HG03565 (cell line): ENCODE data around the gene CATSPER4.

ENCODE experiments used
- ATAC-seq: cut with Tn5 transposase; IDR thresholded peaks from one replicate; pipeline ENCODE4 v1.9.1; 2021; ENCODE audit warnings: mild to moderate bottlenecking, moderate library complexity; ENCODE audit not compliant: unreplicated experiment

Gene CATSPER4

GRCh38 chr1:26190373-26190987 lies at the start of gene CATSPER4:
Gene CATSPER4, plus strand, starts transcription at chr1:26190602. Its CDS starts 26 bp downstream, at chr1:26190628.
- no peak for ATAC-seq

GRCh38 chr1:26142159-26142558 lies 48.2 kb upstream of the CATSPER4 start:
- no peak for ATAC-seq

GRCh38 chr1:26145041-26145959 lies 45.1 kb upstream of the CATSPER4 start:
- ATAC-seq = no peak

GRCh38 chr1:26145960-26146294 lies 44.5 kb upstream of the CATSPER4 start:
- no peak for ATAC-seq

GRCh38 chr1:26148887-26149286 lies 41.5 kb upstream of the CATSPER4 start:
- ATAC-seq = no peak

- ATAC-seq = no peak
Measured at GRCh38 chr1:26153966-26154532, 36.4 kb upstream of the CATSPER4 start.

GRCh38 chr1:26154750-26155149 lies 35.7 kb upstream of the CATSPER4 start:
- no peak for ATAC-seq

- ATAC-seq = no peak
Measured at GRCh38 chr1:26155370-26156284, 34.8 kb upstream of the CATSPER4 start.

- ATAC-seq = no peak
Measured at GRCh38 chr1:26156285-26157038, 33.9 kb upstream of the CATSPER4 start.

- no peak for ATAC-seq
Measured at GRCh38 chr1:26158271-26158907, 32.0 kb upstream of the CATSPER4 start.

- ATAC-seq = no peak
Measured at GRCh38 chr1:26158908-26159742, 31.3 kb upstream of the CATSPER4 start, which contains the start of gene FAM110D. Gene FAM110D, plus strand, starts transcription at chr1:26159079. Its CDS starts 2,213 bp downstream, at chr1:26161292.

GRCh38 chr1:26159743-26160039 lies 30.7 kb upstream of the CATSPER4 start:
- ATAC-seq = no peak

- ATAC-seq = no peak
Measured at GRCh38 chr1:26160527-26161414, 29.6 kb upstream of the CATSPER4 start.

GRCh38 chr1:26161415-26162219 lies 28.8 kb upstream of the CATSPER4 start:
- no peak for ATAC-seq

- no peak for ATAC-seq
Measured at GRCh38 chr1:26162220-26162709, 28.1 kb upstream of the CATSPER4 start.

GRCh38 chr1:26163684-26164035 lies 26.7 kb upstream of the CATSPER4 start:
- ATAC-seq = no peak
